Measurements from ENCODE around the gene GPR17.

Gene GPR17

DNA sequence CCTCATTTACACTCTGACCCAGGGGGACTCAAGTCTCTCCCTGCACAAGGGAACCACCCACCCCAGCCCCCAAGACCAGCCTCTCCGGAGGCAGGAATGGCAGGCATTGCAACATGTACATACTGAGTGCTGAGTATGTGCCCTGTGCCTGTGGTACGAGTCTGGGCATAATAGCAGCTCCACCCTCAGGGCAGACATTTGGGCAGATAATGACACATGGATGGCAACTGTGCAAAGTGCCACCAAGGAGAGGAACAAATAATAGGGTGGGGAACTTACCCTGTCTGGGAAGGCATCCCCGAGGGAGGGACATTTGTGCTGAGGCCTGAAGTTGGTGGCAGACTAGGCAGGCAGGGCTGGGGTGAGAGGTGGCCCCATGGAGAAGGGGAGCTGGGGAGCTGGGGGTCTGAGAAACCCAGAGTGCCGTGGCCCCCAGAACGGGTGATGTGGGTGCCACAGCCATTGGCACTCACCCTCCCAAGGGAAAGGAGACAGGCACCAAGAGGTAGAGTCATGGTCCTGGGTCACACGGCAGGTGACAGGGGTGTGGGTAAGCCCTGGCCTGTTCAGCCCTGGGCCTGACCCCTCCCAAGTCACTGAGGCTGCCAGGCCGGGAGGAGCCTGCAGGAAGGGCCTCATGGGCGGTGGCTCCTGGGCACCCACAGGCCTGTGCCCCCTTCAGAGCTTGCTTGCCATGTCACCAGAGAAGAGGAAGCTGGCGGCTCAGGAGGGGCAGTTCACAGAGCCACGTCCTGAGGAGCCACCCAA lies 15.7 kb upstream of the GPR17 start:
- DNase-seq (ENCODE audit: low spot score), result no peak

- DNase-seq (ENCODE audit: low spot score), result no peak
Observed at GRCh38 chr2:127630864-127631540, 15.0 kb upstream of the GPR17 start.

GRCh38 chr2:127631541-127631996 lies 14.4 kb upstream of the GPR17 start:
- DNase-seq (ENCODE audit: low spot score), result no peak

- DNase-seq (ENCODE audit: low spot score), result no peak
Observed at GRCh38 chr2:127631997-127632581, 13.9 kb upstream of the GPR17 start.

DNA sequence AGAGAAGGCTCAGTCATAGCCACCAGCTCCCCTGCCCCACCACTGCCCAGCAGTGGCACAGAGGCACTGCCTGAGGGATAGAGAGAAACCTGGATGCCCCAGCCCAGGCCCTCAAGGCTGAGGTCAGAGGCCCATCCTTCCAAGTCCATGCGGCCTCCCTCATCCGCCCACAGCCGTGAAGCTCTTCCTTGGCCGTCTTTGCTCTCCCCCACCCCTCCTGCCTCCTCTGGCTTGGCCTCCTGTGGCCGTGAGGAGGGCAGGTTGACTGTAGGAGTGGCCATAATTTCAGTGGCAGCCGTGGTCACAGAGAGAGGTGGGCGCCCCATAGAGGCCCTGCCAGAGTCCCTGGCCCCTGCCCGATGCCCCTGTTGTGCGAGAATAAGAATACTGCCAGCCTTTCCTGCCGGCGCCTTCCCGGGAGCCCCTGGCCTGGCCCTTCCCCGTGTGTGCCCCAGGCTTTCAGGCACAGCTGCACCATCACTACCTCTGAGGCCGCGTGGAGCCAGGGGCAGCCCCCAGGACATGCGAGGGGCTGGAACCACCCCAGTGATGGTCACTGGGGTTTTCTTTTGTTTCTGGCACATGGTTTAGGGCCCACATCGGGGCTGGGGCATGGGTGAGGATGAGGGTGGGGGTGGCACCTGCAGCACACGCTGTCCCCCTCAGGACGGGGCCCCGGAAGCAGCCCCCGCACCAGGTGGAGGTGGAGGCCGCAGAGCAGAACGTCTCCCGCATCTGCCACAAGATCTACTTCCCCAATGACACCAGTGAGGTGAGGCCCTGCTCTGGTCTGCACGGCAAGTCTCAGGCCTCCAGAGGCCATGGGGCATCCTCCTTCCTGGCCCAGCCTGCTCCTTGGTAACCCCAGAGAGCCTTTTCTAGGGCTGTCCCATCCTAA lies 13.1 kb upstream of the GPR17 start:
- DNase-seq (ENCODE audit: low spot score), result no peak

DNA sequence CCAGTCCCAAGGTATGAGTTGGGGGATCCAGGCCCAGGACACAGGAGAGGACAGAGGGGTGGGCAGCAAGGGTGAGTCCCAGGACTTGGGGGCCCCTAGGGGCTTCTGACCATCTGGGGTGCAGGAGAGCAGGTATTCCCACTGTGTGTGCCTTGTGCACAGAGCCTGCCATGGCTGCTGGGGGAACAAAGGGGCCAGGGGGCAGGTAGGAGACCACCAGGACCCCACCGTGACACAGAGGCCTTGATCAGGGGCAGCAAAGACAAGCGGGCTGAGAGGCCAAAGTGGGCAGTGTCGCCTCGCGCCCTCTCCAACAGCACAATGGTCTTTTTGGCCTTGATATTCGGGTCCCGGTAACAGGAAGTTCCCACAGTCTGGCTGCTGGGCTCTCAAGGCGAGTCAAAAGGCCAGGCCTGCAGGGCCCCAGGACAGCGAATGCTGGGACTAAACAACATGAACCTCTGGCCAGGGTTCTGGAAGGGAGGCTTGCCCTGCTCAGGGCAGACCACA lies 12.3 kb upstream of the GPR17 start:
- DNase-seq (ENCODE audit: low spot score), result no peak

- DNase-seq (ENCODE audit: low spot score), result no peak
Observed at GRCh38 chr2:127634066-127634617, 11.8 kb upstream of the GPR17 start.

DNA sequence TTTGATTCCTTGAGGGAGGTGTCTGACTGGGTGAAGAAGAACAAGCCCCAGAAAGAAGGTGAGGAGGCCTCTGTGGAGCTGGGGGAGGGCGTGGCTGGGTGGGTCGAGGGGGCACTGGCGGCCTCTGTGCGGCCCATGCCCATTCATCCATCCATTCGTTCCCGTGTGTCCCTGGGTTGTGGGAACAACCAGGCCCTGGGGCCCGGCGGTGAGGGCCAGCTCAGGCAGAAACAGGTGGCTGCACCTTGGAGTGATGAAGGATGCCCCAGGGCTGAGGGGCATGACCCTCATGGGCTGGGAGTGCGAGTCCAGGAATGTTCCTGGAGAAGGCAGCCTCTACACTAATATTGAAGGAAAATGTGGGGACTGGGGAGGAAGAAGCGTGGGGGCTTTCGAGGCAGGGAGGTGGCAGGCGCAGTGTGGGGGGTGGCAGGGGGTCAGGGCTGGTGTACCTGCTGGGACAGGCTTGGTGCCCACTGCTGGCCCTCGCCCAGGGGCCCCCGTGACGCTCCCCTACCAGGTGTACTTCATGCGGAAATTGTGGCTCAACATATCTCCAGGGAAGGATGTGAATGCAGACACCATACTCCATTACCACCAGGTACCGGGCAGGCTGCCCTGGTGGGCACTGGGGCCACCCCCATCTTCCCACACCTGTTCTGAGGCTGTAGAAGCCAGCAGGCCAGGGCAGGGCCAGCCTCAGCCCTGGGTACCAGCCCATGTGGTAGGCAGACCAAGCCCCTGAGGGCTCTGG lies 11.2 kb upstream of the GPR17 start:
- no peak for DNase-seq (ENCODE audit: low spot score)

- no peak for DNase-seq (ENCODE audit: low spot score)
Observed at GRCh38 chr2:127635380-127636237, 10.3 kb upstream of the GPR17 start.

- DNase-seq (ENCODE audit: low spot score), result no peak
Observed at GRCh38 chr2:127636248-127637235, 9.4 kb upstream of the GPR17 start.

DNA sequence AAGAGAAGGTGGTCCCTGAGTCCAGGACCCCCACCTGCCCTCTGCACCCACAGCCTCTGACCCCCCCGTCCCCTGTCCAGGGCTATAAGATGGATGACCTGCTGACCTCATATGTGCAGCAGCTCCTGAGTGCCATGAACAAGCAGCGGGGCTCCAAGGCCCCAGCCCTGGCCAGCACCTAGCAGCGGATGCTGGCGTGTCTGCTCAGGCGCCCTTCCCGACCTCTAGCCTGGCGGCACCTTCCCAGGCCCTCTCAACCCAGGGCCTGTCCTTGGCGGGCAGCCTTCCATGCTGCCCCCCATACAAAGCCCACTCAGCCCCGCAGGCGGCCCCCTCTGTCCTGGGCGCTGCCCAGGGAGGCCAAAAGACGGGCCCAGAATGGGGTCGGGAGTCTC lies 8.7 kb upstream of the GPR17 start:
- no peak for DNase-seq (ENCODE audit: low spot score)

GRCh38 chr2:127637725-127638252 lies 8.2 kb upstream of the GPR17 start:
- no peak for DNase-seq (ENCODE audit: low spot score)

DNA sequence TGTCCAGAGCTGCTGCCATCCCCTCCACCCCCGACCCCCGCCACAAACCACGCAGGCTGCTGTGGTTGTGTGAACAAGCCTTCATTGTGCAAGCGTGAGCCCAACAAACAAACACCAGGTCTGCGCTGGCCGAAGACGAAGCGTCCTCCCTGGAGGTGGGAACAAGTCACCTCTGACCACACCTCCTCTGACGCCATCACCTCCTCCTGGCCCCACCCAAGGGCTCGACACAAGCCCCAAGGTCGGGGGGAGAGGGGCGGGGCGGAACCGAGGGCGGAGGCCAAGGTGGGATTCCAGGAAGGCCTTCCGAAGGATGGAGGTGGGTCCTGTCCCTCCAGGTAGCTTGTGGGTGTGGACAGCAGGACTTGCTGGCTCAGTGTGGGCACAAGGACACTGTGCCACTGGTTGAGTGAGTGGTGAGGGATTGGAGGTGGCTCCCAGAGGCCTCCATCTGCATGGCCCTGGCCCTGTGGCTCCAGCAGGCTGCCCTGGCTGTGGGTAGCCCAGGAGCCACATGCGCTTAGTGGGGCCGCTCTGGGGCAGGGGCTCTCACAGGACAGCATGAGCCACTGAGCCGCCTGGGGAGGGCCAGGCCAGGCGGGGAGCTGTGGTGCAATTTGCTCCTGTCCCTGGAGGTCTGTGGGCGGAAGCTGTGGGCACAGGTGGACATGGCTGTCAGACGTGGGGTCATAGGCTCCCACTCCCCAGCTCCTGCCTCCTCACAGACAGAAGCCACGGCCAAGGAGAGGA lies 7.4 kb upstream of the GPR17 start:
- no peak for DNase-seq (ENCODE audit: low spot score)

DNA sequence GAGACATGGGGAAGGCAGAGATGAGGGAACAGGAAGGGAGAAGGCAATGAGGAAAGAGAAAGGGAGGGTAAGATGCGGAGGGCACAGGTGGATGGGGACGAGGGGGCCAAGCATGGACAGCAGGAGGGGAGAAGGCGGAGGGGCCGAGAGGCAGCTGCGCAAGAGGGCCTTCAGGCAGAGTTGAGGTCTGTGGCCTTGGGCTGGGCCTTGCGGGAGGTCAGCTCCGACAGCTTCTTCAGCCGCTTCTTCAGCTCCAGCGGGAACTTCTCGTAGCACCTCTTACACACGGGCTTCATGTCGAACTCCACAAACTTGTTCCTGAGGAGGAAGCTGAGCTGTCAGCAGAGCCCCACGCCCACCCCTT lies 6.9 kb upstream of the GPR17 start:
- no peak for DNase-seq (ENCODE audit: low spot score)

DNA sequence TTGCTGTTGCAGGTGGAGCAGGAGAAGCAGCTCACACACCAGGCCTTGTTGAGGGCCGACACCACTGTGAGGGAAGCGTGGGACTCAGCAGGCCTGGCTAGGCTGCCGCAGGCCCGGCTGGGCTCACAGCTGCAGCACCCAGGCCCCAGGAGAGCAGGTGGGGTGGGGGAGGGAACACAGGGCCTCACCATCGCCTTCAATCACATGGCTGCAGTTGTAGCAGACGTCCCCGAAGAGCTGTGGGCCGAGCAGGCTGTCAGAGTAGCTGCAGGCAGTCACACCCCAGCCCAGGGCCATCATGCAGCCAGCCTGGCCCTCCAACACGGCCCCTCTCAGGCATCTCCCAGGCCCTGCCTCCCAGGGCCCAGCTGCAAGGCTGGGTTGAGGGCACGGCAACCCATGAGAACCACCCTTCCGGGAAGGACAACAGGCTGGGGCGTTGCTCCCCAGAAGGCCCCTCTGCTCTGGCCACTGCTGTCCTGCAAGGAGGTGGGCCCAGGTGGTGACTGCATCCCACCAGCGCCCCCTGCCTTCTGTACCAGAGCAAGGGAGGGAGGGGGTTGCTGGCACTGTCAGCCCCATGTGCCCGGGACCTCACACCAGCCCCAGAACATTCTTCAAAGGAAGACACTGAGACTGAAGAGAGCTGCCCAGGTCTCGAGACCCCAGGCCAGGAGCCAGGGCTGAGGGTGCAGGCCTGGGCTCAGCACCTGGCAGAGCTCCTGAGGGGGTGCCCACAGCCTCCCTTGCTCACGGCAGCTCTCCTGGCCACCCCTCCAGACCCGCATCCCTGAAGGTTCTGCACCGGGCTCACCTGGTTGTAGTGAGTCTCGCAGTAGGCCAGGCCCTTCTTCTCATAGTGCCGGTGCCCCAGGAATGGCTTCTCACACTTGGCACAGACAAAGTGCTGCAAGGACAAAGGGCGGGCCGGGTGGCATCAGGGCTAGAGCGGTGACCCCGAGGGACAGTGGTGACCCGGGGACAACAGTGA lies 5.6 kb upstream of the GPR17 start:
- peak; percentile 20 for DNase-seq (ENCODE audit: low spot score)

GRCh38 chr2:127641133-127641532 lies 4.8 kb upstream of the GPR17 start:
- DNase-seq (ENCODE audit: low spot score), result no peak
